Epithelial cell of prostate (primary cell): ENCODE data around the gene APIP.

ENCODE experiments used
- DNase-seq: peaks from one replicate; pipeline ENCODE4 v3.0.0-alpha.2; 2011; ENCODE audit warnings: low read depth, low spot score
- H3K27ac ChIP-seq: fragments of 450-650 bp; 2 replicates; pipeline ENCODE4 v1.5.1; 2017; ENCODE audit warnings: mild to moderate bottlenecking

The APIP gene

GRCh38 chr11:34851916-34852315 lies 64.3 kb downstream of the APIP start:
- no peak for DNase-seq
- H3K27ac ChIP-seq = no peak overlapping the region

- no peak for DNase-seq
Observed at GRCh38 chr11:34850334-34850733, 65.8 kb downstream of the APIP start.

GRCh38 chr11:34846467-34846866 lies 69.7 kb downstream of the APIP start:
- no peak for DNase-seq
- no peak overlapping the region for H3K27ac ChIP-seq

More at GRCh38 chr11:34850334-34850733, 65.8 kb downstream of the APIP start:
- H3K27ac ChIP-seq = no peak overlapping the region

- no peak for DNase-seq
- H3K27ac ChIP-seq = no peak overlapping the region
Observed at GRCh38 chr11:34844463-34845112, 71.6 kb downstream of the APIP start.

- H3K27ac ChIP-seq = no peak overlapping the region
- DNase-seq = no peak
Observed at GRCh38 chr11:34843271-34843670, 72.9 kb downstream of the APIP start.

GRCh38 chr11:34840736-34841386 lies 75.3 kb downstream of the APIP start:
- no peak overlapping the region for H3K27ac ChIP-seq
- no peak for DNase-seq

- H3K27ac ChIP-seq = no peak overlapping the region
- DNase-seq = no peak
Observed at GRCh38 chr11:34839969-34840368, 76.2 kb downstream of the APIP start.

- DNase-seq = no peak
Observed at GRCh38 chr11:34836958-34837856, 79.0 kb downstream of the APIP start.

GRCh38 chr11:34833602-34834001 lies 82.6 kb downstream of the APIP start:
- H3K27ac ChIP-seq = no peak overlapping the region
- no peak for DNase-seq

More at GRCh38 chr11:34836958-34837856, 79.0 kb downstream of the APIP start:
- H3K27ac ChIP-seq = no peak overlapping the region
